ENCODE measurements around the gene COL5A1.
"Not testable (repeated sequence)": the region's sequence is repeated elsewhere in the genome, so short reads cannot be mapped to it uniquely, and the experiment has no call there.

Gene COL5A1

GRCh38 chr9:134639994-134640393 is 1.6 kb upstream of the COL5A1 start:
- no peak overlapping the region for H3K27ac Mint-ChIP-seq
- no peaks in the 10 kb centered on the region for H3K36me3 Mint-ChIP-seq
- peaks cover 10% of the 10 kb centered on the region for H3K27me3 Mint-ChIP-seq
- no peak overlapping the region for H3K4me3 Mint-ChIP-seq
- no peaks in the 10 kb centered on the region for H3K4me1 Mint-ChIP-seq
- no peaks in the 10 kb centered on the region for H3K9me3 Mint-ChIP-seq

DNA sequence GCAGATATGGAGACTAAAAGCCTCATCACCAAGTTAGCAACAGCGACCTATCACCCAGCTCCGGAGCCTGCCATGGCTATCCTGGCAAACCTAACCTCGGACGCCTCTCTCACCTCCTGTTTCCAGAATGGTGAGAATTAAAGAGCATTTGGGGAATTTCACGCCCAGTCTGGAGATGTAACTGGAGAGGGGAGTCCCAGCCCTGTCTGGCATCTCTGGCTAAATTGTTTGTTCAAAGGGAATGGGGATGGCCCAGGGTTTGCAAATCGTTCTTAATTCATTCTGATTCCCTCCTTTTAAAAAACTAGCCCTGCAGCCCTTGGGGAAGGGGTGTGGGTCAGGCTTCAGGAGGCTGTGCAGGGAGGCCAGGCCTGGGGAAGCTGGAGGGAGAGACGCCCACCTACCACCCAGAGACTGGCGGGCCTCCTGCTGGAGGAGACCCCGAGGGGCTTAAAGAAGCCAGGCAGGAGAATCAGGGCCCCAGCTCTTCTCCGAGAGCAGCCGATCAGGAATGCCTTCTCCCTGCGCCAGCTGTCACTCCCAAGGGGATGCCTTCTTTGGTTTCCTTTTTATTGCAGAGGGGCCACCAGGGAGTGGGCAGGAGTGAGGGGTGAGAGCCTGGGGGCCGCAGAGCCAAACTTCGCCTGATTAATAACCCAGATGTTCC is 964 bp upstream of the COL5A1 start:
- H3K27me3 Mint-ChIP-seq = peaks cover 10% of the 10 kb centered on the region
- no peak overlapping the region for H3K4me3 Mint-ChIP-seq
- H3K4me1 Mint-ChIP-seq = no peaks in the 10 kb centered on the region
- H3K27ac Mint-ChIP-seq = no peak overlapping the region
- no peaks in the 10 kb centered on the region for H3K9me3 Mint-ChIP-seq
- no peaks in the 10 kb centered on the region for H3K36me3 Mint-ChIP-seq

GRCh38 chr9:134641990-134642384 is 384 bp downstream of the COL5A1 start:
- no peaks in the 10 kb centered on the region for H3K36me3 Mint-ChIP-seq
- peaks cover 10% of the 10 kb centered on the region for H3K27me3 Mint-ChIP-seq
- no peaks in the 10 kb centered on the region for H3K4me1 Mint-ChIP-seq
- H3K27ac Mint-ChIP-seq = no peak overlapping the region
- no peak overlapping the region for H3K4me3 Mint-ChIP-seq
- H3K9me3 Mint-ChIP-seq = no peaks in the 10 kb centered on the region

- no peaks in the 10 kb centered on the region for H3K9me3 Mint-ChIP-seq
- H3K4me3 Mint-ChIP-seq = peak overlapping the region; percentile 49
- no peaks in the 10 kb centered on the region for H3K36me3 Mint-ChIP-seq
- no peak overlapping the region for H3K27ac Mint-ChIP-seq
- peaks cover 10% of the 10 kb centered on the region for H3K27me3 Mint-ChIP-seq
- no peaks in the 10 kb centered on the region for H3K4me1 Mint-ChIP-seq
These were observed 980 bp downstream of the COL5A1 start for GRCh38 chr9:134642385-134643181.

- H3K4me1 Mint-ChIP-seq = no peaks in the 10 kb centered on the region
- peaks cover 10% of the 10 kb centered on the region for H3K27me3 Mint-ChIP-seq
- H3K36me3 Mint-ChIP-seq = no peaks in the 10 kb centered on the region
- no peak overlapping the region for H3K4me3 Mint-ChIP-seq
- no peaks in the 10 kb centered on the region for H3K9me3 Mint-ChIP-seq
- no peak overlapping the region for H3K27ac Mint-ChIP-seq
These were observed 1.6 kb downstream of the COL5A1 start for GRCh38 chr9:134643222-134643671.

DNA sequence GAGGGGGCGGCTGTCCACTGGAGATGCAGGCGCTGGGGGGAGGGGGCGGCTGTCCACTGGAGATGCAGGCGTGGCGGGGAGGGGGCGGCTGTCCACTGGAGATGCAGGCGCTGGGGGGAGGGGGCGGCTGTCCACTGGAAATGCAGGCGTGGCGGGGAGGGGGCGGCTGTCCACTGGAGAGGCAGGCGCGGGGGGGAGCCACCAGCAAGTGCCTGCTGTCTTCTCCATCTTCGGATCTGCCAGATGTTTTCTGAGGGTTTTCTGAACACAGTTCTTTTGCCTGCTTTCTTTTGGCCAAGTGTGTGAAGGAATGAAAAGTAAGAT is 2.8 kb downstream of the COL5A1 start:
- H3K4me3 Mint-ChIP-seq, H3K9me3 Mint-ChIP-seq, H3K36me3 Mint-ChIP-seq, H3K27me3 Mint-ChIP-seq, H3K4me1 Mint-ChIP-seq, H3K27ac Mint-ChIP-seq: not testable (repeated sequence)

DNA sequence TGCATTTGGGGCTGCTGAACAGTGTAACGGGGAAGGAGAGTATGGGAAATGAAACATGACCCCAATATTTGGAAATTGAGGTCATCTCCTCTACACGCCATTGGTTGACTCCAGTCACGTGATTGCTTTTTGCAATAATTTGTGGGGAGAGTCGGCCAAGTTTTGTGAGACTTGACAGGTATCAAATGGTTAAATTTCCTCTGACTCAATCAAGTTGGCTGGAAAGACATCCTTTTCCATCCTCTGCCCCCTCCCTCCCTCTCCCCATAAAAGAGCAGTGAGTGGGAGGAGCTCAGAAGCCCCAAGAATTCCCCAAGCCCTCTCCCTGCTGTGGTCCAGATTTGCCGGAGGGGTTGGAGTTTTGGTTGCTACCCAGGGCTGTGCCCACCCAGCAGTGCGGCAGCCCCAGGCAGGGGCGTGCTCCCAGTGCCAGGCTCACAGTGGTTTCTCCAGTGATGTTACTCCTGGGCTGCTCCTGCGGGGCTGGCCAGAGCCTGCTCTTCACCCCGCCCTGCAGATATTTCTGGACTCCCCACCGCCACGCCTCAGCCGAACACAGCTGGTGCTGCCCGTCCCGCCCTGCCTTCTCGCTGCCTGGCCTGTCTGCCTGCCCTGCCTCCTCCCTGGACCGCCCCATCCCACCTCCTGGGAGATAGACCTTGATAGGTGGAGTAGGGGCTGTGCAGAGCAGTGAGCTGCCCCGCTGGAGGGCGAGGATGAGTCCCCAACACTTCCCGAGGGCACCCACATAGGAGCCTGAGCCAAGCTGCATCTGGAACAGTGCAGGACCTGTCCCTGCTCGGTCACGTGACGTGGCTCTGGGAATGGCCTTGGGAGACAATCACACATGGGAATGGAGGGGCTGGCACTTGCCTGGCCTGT is 3.4 kb downstream of the COL5A1 start:
- Mint-ChIP-seq H3K27me3 (peaks cover 10% of the 10 kb centered on the region), H3K27ac (no peak overlapping the region), H3K36me3 (no peaks in the 10 kb centered on the region), H3K9me3 (no peaks in the 10 kb centered on the region), H3K4me3 (no peak overlapping the region), H3K4me1 (no peaks in the 10 kb centered on the region)

DNA sequence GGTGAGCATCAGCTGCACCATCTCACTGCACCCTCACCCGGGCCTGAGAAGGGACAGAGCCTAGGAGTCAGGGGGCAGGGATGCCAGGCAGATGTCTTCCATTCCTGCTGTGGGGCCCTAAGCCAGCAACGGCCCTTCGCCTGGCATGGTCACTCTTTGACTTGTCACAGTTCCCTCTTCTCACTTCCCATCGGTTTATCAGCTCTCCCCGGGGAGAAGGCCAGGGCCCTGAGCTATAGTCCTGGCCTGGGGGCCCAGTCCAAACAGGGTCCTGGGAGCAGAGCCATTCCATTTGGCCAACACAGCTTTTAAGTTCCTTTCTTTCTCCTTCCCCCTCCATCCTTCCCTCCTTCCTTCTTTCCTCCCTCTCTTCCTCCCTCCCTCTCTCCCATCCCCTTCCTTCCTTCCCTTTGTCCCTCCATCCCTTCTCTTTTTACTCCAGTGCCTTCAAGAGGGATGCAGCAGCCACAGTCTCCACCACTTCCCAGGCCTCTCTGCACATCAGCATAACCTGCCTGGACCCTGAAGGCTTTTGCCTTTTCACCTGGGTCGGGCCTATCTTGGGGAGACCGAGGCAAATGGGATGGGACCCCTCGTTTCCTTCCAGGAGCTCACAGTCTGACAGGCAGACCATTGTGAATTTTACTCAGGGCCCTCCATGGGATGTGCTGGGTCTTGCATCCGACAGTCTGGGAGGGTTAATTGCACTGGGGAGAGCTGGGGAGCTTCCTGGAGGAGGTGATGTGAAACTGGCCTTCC is 4.2 kb downstream of the COL5A1 start:
- no peak overlapping the region for H3K4me3 Mint-ChIP-seq
- peaks cover 6% of the 10 kb centered on the region for H3K27me3 Mint-ChIP-seq
- no peak overlapping the region for H3K27ac Mint-ChIP-seq
- no peaks in the 10 kb centered on the region for H3K4me1 Mint-ChIP-seq
- H3K9me3 Mint-ChIP-seq = no peaks in the 10 kb centered on the region
- no peaks in the 10 kb centered on the region for H3K36me3 Mint-ChIP-seq

DNA sequence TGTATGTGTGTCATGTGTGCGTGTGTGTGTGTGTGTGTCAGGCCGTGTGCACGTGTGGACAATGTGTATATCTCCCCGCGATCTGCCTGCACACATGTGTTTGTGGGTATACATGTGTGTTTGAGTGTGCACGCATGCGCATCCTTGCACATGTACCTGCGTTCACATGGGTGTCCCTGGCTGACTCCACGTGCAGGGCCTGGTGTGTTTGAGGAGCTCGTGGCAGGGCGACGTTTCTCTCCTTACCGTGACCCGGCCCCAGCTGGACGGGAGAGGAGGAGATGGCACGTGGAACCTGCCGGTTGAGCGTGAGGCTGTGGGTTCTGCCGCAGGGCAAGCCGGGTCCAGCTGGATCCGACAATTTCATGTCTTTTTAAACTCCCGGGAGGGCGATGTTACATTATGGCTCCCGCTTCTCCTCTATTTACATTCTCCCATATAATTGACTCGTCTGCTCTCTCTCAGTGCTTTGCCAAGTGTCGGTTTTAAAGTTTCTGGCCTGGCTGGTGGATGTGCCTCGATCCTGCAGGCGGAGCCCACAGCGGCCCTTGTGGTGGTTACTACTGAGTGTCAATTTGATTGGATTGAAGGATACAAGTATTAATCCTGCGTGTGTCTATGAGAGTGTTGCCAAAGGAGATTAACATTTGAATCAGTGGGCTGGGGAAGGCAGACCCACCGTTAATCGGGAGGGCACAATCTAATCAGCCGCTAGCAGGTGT is 5.9 kb downstream of the COL5A1 start:
- Mint-ChIP-seq H3K36me3 (no peaks in the 10 kb centered on the region), H3K4me3 (no peak overlapping the region), H3K27me3 (peaks cover 6% of the 10 kb centered on the region), H3K4me1 (no peaks in the 10 kb centered on the region), H3K27ac (no peak overlapping the region), H3K9me3 (no peaks in the 10 kb centered on the region)

- H3K27ac Mint-ChIP-seq = peak overlapping the region; percentile 84
- H3K36me3 Mint-ChIP-seq = no peaks in the 10 kb centered on the region
- H3K4me1 Mint-ChIP-seq = no peaks in the 10 kb centered on the region
- H3K4me3 Mint-ChIP-seq = no peak overlapping the region
- H3K9me3 Mint-ChIP-seq = no peaks in the 10 kb centered on the region
- H3K27me3 Mint-ChIP-seq = peaks cover under 1% of the 10 kb centered on the region
These were observed 7.3 kb downstream of the COL5A1 start for GRCh38 chr9:134648701-134649530.

- no peak overlapping the region for H3K4me3 Mint-ChIP-seq
- no peak overlapping the region for H3K27ac Mint-ChIP-seq
- no peaks in the 10 kb centered on the region for H3K36me3 Mint-ChIP-seq
- H3K27me3 Mint-ChIP-seq = no peaks in the 10 kb centered on the region
- H3K4me1 Mint-ChIP-seq = no peaks in the 10 kb centered on the region
- H3K9me3 Mint-ChIP-seq = no peaks in the 10 kb centered on the region
These were observed 9.0 kb downstream of the COL5A1 start for GRCh38 chr9:134650431-134651190.

- Mint-ChIP-seq H3K27me3 (no peaks in the 10 kb centered on the region), H3K4me3 (no peak overlapping the region), H3K36me3 (no peaks in the 10 kb centered on the region), H3K27ac (no peak overlapping the region), H3K9me3 (no peaks in the 10 kb centered on the region), H3K4me1 (no peaks in the 10 kb centered on the region)
These were observed 9.8 kb downstream of the COL5A1 start for GRCh38 chr9:134651226-134651905.

Data from activated naive CD4-positive, alpha-beta T cell treated with anti-CD3 and anti-CD28 coated beads, Interleukin-2, amount 50 U/mL, for 24 hours (primary cell).